Esophagus muscularis mucosa (tissue), 4 donors: Measurements from ENCODE around the gene HINT3. TPM values are rescaled to one million over a fixed set of nuclear protein-coding genes. Genes with fewer than 3 reads are reported as not detected.

Experiments
- DNase-seq: peaks from one replicate; pipeline ENCODE4 v3.0.0-alpha.2; 2017; ENCODE audit errors: extremely low spot score
- H3K27ac ChIP-seq, 4 donors: fragments of 200-600 bp; sonication (generic); replicated peaks in 1 of 4; 1 replicate in 3 of 4; 2 replicates in 1 of 4; pipeline ENCODE4 v1.5.1; 2016 to 2019; ENCODE audit warnings: mild to moderate bottlenecking in 1 of 4
- H3K27me3 ChIP-seq, 4 donors: fragments of 200-600 bp; sonication (generic); one replicate each; pipeline versions ENCODE4 v1.5.1 to v1.6.0; 2016 to 2019
- H3K36me3 ChIP-seq, 4 donors: fragments of 200-600 bp; sonication (generic); one replicate each; pipeline ENCODE4 v1.5.1; 2016 to 2019
- H3K4me1 ChIP-seq, 4 donors: fragments of 200-600 bp; sonication (generic); one replicate each; pipeline ENCODE4 v1.5.1; 2016 to 2019
- H3K4me3 ChIP-seq, 4 donors: fragments of 200-600 bp; sonication (generic); 1 replicate in 2 of 4; 2 replicates in 2 of 4; pipeline ENCODE4 v1.5.1; 2016 to 2019; ENCODE audit warnings: mild to moderate bottlenecking in 4 of 4, moderate library complexity in 1 of 4
- H3K9me3 ChIP-seq, 4 donors: fragments of 200-600 bp; sonication (generic); 1 replicate in 3 of 4; 2 replicates in 1 of 4; pipeline ENCODE4 v1.5.1; 2016 to 2019
- EP300 ChIP-seq: sonication (generic); formaldehyde crosslinking; IDR thresholded peaks from one replicate; pipeline ENCODE4 v1.6.1; 2017; ENCODE audit warnings: antibody characterized with exemption
- POLR2A ChIP-seq: fragments of 450-650 bp; IDR thresholded peaks from one replicate; pipeline ENCODE4 v1.6.1; 2017; ENCODE audit warnings: antibody characterized with exemption, moderate library complexity, mild to moderate bottlenecking, low read depth
- POLR2AphosphoS5 ChIP-seq, 2 donors: sonication (generic); formaldehyde crosslinking; IDR thresholded peaks; one replicate each; pipeline ENCODE4 v1.6.1; 2017; ENCODE audit warnings: antibody characterized with exemption in 2 of 2
- WGBS: methylation state at CpG from one replicate; pipeline ENCODE4 v1.1.5; 2018; 5-methylcytosine and 5-hydroxymethylcytosine counted together
- intact Hi-C: fragments of 100-400 bp; cut with DNase I; formaldehyde crosslinking; loops from one replicate; pipeline ENCODE4 v1.15.1; 2023
- total RNA-seq, 4 donors: library from RNA; depleted of rRNA; stranded (reverse); fragments of >200 nt; gene quantifications; one replicate each; pipeline versions ENCODE4 v1.1.0 to v1.2.1, GENCODE V29; 2016
- TF ChIP-seq, protein P1 (sequence below), 3 experiments: fragments of 200-600 bp in 2 of 3; fragments of 450-650 bp in 1 of 3; sonication (generic) in 2 of 3; IDR thresholded peaks; one replicate each; pipeline ENCODE4 v1.5.1; 2017 to 2019; ENCODE audit warnings: antibody characterized with exemption in 3 of 3, mild to moderate bottlenecking in 2 of 3, moderate library complexity in 1 of 3

Gene HINT3
- total RNA-seq, 4 donors from 2014 or later = 33.8 to 49.3 (median 35.8) TPM

DNA sequence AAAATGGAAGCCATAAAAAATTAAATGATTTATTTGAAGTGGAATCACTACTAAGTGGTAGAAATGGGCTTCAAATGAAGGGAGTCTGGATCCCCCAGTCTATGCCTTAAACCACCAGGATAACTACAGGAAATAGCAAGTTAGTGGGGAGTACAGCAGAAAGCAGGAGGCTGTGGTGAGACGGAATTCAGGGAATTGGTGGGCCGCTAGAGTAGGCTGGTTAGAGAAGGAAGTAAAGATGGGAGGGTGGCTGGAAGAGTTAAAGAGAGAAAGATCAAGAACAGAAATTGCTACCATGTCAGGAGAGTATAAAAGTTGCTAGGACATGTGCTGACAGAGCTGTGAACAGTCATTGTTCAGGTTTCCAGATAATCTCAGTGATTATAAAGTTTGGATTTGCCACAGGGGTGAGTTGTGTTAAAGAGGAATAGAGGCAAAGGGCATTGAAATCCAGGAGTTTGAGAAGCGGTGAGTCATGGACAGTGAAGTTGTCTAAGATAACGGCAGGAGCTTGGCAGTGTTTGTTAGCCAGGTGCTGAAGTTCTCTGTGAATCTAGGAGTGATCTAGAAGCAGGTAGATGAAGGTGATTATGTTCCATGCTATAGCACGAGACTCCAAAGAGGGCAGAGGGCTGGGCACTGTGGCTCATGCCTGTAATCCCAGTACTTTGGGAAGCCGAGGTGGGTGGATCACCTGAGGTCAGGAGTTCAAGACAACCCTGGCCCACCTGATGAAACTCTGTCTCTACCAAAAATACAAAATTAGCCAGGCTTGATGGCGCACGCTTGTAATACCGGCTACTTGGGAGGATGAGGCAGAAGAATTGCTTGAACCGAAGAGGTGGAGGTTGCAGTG is 13.7 kb upstream of the HINT3 start:
- intact Hi-C loops = no loop called here
- Histone ChIP-seq H3K4me3 (no peak overlapping the region), H3K27me3 (no peaks in the 10 kb centered on the region), H3K9me3 (no peaks in the 10 kb centered on the region), H3K36me3 (no peaks in the 10 kb centered on the region), H3K4me1 (peaks cover 4 to 17% (median 12%) of the 10 kb centered on the region in 4 donors), H3K27ac (no peak overlapping the region)
- TF ChIP-seq EP300 (no peak), POLR2AphosphoS5 (IDR thresholded peaks at IDR 0.05) (no peak), POLR2A (no peak)
- TF ChIP-seq, protein P1, sequence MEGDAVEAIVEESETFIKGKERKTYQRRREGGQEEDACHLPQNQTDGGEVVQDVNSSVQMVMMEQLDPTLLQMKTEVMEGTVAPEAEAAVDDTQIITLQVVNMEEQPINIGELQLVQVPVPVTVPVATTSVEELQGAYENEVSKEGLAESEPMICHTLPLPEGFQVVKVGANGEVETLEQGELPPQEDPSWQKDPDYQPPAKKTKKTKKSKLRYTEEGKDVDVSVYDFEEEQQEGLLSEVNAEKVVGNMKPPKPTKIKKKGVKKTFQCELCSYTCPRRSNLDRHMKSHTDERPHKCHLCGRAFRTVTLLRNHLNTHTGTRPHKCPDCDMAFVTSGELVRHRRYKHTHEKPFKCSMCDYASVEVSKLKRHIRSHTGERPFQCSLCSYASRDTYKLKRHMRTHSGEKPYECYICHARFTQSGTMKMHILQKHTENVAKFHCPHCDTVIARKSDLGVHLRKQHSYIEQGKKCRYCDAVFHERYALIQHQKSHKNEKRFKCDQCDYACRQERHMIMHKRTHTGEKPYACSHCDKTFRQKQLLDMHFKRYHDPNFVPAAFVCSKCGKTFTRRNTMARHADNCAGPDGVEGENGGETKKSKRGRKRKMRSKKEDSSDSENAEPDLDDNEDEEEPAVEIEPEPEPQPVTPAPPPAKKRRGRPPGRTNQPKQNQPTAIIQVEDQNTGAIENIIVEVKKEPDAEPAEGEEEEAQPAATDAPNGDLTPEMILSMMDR (IDR thresholded peaks at IDR 0.05) = no peak
- DNase-seq = no peak
- WGBS = 95% methylated on average over 10 of the region's 10 CpGs

DNA sequence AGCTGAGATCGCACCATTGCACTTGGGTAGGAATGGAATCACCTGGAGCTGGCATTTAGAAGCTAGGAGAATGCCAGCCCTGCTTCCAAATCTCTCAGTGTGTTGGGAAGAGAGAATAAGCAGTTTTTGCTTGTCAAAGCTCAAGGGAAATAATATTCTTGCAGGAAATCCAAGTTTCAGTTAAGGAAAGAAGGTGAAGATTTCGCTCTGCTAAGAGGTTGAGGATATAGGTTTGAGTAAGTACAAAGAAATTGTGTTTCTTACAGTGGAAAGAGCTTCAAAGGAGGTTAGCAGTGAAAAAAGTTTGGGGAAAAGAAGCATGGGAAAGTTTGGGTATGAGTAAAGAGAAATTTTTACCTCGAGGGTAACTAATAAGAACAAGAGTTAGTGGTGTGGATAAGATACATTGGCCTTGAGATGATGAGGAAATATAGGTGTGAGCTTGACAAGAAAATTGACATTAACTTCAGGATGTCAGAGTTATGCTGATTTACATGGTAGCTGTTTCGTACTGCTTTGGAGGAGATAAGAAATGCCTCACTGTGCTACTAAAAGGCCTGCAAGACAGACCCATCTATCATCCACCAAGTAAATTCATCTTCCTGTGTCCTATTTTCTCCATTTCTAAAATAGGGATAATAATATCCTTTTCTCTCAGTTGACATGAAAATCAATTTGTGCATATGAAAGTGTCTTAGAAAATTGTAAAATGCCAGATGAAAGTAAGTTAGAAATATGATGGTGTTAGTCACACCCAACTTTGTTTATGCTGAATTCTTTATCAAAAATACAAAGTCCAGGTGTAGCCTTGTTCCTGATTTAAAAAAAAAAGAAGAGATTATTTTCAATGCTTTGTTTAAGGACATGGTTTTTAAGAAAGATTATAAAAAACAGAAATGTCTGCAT is 12.8 kb upstream of the HINT3 start:
- intact Hi-C loops = no loop called here
- no peak for DNase-seq

DNA sequence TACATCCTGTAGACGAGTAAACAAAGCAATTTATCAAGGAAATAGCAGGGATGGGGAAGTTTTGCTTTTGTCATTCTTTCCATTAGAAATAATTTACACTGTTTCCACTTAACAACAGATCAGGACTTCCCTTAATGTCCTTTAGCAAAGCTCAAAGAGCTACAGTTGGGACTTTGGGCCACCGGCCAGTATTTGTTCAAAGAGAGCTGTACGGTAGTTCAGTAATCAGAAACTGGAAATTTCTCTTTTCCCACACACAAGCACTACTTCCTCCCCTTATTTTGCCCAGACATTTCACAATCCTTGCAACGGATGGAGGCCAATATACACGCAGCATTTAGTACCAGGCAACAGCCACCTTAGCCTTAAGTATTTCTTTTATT is 12.1 kb upstream of the HINT3 start:
- 43% methylated on average over 5 of the region's 5 CpGs for WGBS
- Histone ChIP-seq H3K27ac (peak overlapping the region; percentile 23 to 58 (median 38)), H3K9me3 (no peaks in the 10 kb centered on the region), H3K27me3 (no peaks in the 10 kb centered on the region), H3K4me3 (no peak overlapping the region), H3K36me3 (no peaks in the 10 kb centered on the region), H3K4me1 (peaks cover 4 to 17% (median 12%) of the 10 kb centered on the region in 4 donors)
- intact Hi-C loops = no loop called here
- no peak for DNase-seq
- TF ChIP-seq POLR2A (no peak), POLR2AphosphoS5 (IDR thresholded peaks at IDR 0.05) (peak; percentile 23 to 29)

More for the DNA sequence above, 12.8 kb upstream of the HINT3 start:
- TF ChIP-seq EP300 (no peak), POLR2A (no peak)
- TF ChIP-seq, protein P1 (IDR thresholded peaks at IDR 0.05) = no peak
- Histone ChIP-seq H3K4me3 (no peak overlapping the region), H3K36me3 (no peaks in the 10 kb centered on the region), H3K27ac (peak overlapping the region; percentile 23 to 58 (median 38)), H3K9me3 (no peaks in the 10 kb centered on the region), H3K27me3 (no peaks in the 10 kb centered on the region), H3K4me1 (peaks cover 4 to 17% (median 12%) of the 10 kb centered on the region in 4 donors)
- WGBS = 83% methylated on average over 4 of the region's 4 CpGs

DNA sequence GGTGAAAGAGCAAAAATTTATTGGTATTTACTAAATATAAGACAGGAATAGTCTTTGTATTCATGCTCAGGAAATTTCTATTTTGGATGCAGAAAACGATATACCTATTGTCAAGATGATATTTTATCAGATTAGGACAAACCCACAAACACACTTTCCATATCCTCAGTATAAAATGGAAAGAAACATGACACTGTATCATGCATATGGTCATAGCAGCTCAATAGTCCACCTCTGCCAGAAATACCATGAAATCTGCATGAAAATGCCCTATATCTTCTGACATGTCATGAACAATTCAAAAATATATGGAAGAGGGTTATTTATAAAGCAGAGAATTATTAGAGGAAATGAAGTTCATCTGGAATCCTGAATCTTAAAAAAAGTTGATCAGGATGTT is 11.7 kb upstream of the HINT3 start:
- DNase-seq = no peak
- Histone ChIP-seq H3K36me3 (no peaks in the 10 kb centered on the region), H3K27me3 (no peaks in the 10 kb centered on the region), H3K4me3 (no peak overlapping the region), H3K27ac (peak overlapping the region; percentile 23 to 58 (median 38)), H3K4me1 (peaks cover 4 to 17% (median 12%) of the 10 kb centered on the region in 4 donors), H3K9me3 (no peaks in the 10 kb centered on the region)
- TF ChIP-seq EP300 (no peak), POLR2AphosphoS5 (IDR thresholded peaks at IDR 0.05) (no peak), POLR2A (no peak)
- TF ChIP-seq, protein P1 (IDR thresholded peaks at IDR 0.05) = no peak
- whole genome bisulfite sequencing = 72% methylated on average over 1 of the region's 1 CpG
- intact Hi-C loops = no loop called here
